HG03103 (cell line): Measurements from ENCODE around the gene GAMT.
A peak's percentile ranks its signal among the peaks of the same experiment; 100 is the strongest.

Experiments used
- ATAC-seq: cut with Tn5 transposase; IDR thresholded peaks from one replicate; pipeline ENCODE4 v1.9.1; 2021; ENCODE audit warnings: low read depth; ENCODE audit not compliant: unreplicated experiment

Gene GAMT

DNA sequence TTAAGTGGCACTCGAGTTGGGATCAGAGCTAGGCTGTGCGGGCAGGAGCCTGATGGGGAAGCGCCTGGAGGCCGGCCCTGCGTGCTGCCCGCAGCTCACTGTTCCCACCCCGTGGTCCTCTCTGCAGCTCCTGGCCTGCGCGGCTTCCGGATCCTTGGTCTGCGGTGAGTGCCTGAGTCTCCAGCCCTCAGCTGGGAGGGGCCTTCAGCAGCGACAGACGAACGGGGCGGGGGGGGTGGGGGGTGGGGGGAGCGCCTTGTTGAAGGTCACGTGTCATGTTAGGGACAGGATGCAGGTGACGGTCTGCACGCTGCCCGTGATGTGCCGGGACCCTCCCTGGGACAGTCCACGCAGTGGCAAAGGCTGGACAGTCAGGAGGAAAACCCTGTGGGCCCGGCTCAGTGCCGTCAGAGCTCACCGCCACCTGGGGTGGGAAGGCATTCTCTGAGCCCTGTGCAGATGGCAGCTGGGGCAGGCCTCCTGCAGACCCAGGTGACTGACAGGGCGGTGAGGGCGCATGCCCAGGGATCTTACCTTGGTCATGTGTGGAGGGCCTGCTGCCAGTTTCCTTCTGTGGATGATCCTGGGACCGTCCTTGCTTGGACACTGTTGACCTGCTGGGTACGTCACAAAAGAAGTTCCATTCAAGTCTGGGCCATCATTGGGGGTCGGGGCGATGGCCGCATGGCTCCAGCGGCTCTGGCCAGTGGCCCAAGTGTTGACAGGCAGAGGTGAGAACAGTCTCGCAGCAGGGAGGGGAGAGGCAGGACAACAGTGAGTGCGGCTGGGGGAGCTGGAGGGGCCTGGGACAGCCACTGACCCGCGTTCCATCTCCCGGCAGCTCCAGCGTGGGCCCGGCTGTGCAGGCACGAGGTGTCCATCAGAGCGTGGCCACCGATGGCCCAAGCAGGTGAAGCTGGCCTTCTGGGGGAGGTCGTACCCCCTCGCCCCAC lies 13.4 kb downstream of the GAMT start:
- ATAC-seq = no peak

- ATAC-seq = no peak
Observed at GRCh38 chr19:1386945-1387683, 14.2 kb downstream of the GAMT start.

DNA sequence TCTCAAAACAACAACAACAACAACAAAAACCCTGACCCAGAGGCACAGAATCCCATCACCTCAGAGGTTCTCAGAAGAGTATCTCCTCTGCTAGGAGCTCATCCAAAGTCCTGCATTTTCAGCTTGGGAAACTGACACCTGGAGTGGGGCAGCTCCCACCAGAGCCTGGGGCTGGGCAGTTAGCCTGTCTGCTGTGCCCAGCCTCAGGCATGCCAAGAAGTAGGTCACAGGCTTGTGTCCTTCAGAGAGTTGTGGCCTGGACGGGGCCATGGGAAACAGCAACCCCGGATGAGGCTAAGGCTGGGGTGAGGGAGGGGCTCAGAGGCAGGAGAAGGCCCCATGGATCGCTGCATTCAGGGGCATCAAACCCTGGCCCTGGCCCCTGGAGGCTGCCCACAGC lies 15.5 kb downstream of the GAMT start:
- no peak for ATAC-seq

GRCh38 chr19:1384478-1385110 lies 16.7 kb downstream of the GAMT start:
- ATAC-seq = no peak

DNA sequence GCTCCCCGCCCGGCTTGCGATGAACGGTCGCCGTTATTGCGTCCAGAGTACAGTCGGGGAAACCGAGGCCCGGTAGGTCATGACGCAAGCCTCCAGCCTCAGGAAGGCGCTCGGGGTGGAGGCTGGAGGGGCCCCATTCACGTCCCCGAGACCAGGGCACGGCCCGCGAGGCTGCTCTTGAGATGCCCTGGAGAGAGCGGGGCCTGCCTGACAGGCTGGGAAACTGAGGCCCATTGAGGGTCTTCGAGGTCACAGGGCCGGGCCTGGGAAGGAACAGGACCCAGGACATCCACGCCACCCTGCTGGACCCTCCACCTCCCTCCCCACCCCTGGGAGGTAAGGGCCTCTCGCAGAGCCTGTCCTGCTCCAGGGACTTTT lies 17.3 kb downstream of the GAMT start:
- ATAC-seq = no peak

DNA sequence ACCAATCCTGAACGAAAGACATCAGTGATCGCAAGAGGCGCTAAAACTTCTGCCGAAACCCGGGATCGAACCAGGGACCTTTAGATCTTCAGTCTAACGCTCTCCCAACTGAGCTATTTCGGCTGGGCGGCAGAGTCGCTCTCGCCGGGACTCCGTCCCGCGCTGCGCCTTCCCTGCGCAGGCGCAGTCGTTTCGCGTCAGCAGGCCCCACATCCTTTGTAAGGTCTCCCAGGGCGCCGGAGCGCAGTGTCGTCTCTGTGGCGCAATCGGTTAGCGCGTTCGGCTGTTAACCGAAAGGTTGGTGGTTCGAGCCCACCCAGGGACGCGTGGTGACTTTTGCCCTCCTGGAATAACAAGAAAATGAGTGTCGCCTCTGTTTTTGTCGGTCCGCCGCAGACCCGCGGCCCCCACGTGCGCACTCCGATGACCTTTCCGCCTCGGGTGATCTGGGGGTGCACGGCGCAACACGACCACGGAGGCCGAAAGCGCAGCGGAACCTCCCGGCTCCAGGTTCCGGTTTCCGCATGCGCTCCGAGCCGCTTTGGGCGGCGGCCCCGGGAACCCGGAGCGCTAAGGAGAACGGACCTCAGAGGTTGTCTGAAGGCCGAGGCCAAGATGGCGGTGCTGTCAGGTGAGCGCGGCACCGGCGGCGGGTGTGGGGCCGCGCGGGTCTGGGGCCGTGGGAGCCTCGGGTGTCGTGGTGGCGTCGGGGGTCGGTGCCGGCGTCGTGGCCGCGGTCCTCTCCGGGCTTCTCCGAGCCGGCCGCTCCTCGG lies 17.8 kb downstream of the GAMT start, which contains the start of gene NDUFS7:
Gene NDUFS7, plus strand, starts transcription at position 596 of the 773 bp plus-strand sequence. Its CDS starts 20 bp downstream, at position 616.
- peak; percentile 67 for ATAC-seq

DNA sequence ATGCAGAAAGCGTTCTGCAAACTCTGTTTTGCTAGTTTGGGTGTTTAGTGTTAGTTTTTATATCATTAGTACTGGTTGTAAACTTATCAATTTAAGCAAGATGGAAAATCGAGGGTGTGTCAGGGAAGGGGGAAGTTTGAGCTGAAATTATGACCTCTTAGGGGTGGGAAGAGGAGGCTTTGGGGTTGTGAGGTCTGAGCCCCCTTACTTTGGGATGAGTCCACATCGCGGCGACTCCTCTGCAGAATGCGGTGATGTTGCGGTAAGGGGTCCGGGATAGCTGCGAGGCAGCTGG lies 18.4 kb downstream of the GAMT start:
- no peak for ATAC-seq

DNA sequence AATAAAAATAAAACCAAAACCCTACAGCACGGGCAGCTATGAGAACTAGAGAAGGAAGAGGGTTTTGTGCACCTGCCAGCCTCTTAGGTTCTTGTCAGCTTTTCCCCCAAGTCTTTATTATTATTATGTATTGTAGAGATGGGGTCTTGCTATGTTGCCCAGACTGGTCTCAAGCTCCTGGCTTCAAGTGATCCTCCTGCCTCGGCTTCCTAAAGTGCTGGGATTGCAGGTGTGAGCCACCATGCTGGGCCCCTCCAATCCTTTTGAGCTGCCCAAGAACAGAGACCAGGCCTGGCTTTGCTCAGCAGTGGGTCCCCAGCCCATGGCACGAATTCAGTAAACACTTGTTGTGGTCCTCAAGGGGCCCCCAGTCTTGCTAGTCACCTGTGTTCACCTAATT lies 19.1 kb downstream of the GAMT start:
- no peak for ATAC-seq

DNA sequence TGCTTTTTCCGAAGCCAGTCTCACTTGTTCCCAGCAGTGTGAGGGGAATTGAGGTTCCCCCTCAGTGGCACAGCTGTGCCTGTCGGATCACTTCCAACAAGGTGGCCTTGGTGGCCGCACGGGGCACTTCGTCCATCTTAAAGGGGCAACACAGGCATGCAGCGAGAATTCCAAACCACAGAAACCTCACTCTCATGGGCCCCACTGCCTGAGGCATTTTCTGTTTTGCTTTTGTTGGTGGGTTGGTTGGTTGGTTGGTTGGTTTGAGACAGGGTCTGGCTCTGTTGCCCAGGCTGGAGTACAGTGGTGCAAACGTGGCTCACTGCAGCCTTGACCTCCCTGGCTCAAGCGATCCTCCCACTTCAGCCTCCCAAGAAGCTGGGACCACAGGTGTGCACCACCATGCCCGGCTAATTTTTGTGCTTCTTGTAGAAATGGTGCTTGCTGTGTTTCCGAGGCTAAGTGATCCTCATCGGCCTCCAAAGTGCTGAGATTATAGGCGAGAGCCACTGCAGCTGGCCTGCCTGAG lies 21.3 kb downstream of the GAMT start:
- no peak for ATAC-seq

- no peak for ATAC-seq
Observed at GRCh38 chr19:1379126-1379905, 22.0 kb downstream of the GAMT start.

DNA sequence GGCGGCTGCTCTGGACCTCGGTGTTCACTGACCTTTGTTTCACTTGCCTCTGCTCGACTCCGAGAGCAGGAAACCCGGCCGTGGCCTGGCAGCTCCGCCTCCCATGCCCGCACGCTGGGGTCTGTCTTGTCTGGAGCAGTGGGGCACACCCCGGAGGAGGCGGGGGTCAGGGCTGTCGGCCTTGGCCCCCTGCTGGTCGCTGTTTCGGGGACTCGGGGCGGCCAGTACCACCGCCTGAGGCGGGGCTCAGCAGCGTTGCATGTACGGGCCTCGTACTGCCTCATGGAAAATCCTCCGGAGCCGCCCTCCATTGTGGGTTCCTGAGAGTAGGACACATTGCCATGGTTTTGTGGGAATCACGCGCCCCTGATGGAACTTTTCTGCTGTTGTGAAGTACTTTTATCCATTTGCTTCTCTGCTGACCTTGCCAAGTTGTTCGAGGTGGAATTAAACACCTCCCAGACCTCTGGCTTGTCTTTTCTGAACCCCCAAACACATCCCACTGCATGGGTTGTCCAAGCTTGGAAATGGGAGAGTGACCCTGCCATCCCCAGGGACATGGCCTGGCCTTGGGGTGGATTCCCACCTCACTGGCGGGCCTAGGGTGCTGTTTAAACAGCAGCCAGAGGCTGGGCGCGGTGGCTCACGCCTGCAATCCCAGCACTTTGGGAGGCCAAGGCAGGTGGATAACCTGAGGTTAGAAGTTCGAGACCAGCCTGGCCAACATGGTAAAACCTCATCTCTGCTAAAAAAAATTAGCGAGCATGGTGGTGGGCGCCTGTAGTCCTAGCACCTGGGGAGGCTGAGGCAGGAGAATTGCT lies 23.2 kb downstream of the GAMT start:
- ATAC-seq = no peak

GRCh38 chr19:1377176-1377964 lies 24.0 kb downstream of the GAMT start:
- ATAC-seq = no peak

DNA sequence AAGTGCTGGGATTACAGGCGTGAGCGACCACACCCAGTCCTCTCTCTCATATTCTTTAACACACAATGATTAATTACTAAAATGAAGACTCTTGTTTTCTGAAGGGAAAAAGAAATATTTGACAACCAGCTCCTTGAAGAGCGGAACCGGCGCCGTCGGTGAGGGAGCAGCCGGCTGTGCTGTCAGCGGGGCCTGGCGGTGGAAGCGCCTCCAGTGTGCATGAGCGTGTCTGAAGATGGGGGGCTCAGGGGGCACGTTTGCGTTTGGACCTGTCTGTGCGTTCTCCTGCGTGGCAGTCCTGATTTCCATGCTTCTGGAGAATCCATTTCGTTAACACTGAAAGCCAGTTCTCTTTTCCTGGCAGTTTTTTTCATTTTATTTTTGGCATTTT lies 24.9 kb downstream of the GAMT start:
- no peak for ATAC-seq

GRCh38 chr19:1374250-1374577 lies 27.1 kb downstream of the GAMT start:
- no peak for ATAC-seq

DNA sequence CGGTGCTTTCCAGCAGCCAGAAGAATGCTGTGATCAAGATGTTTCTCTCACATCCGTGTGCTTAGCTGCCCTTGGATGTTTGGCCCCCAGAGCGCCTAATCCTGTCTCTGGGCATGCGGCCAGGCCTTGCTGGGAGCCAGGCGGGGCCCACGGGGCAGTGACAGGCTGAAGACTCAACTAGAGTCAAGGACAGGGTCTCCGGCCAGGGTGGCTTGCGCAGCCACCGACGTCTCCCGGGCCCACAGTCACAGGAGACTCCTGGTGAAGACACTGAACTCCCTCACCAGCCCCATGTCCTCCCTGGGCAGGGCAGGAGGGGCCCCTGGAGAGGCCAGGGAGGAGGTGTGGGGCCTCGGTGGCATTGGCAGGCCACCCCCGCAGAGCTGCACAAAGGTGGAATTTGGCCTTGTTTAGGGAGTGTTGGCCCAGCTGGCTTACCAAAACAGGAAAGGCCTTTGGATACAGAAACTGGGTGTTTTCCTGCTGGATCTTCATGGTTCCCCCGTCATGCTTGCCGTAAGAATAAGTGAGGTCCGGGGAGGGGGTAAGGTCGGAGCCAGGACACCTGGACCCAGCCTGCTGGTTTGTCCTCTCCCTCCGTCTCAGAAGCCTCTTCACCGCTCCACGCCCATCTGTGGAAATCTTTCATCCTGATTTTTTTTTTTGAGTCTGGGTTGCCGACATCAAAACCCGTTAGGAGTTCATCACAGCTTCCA lies 27.6 kb downstream of the GAMT start:
- ATAC-seq = no peak

DNA sequence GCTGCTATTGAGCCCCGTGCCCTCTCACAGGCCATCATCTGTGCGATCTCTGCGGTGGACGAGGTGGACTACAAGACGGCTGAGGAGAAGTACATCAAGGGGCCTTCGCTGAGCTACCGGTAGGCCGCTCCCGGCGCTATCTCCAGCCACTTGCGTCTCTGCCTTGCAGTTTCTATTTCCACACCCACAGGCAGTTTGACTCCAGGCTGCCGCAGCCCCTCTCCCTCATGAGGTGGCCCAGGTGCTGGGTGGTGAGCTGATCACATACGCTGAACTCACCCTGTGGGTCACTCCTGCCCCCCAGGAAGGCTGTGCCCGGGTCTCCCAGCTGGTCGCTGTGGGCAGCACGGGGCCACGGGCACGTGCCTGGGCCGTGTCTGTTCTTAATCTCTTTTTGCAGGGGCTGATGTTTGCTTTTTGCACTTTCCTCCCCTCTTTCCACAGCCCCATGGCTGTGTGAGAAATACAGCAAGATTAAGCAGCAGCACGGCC lies 28.3 kb downstream of the GAMT start:
- ATAC-seq = no peak

DNA sequence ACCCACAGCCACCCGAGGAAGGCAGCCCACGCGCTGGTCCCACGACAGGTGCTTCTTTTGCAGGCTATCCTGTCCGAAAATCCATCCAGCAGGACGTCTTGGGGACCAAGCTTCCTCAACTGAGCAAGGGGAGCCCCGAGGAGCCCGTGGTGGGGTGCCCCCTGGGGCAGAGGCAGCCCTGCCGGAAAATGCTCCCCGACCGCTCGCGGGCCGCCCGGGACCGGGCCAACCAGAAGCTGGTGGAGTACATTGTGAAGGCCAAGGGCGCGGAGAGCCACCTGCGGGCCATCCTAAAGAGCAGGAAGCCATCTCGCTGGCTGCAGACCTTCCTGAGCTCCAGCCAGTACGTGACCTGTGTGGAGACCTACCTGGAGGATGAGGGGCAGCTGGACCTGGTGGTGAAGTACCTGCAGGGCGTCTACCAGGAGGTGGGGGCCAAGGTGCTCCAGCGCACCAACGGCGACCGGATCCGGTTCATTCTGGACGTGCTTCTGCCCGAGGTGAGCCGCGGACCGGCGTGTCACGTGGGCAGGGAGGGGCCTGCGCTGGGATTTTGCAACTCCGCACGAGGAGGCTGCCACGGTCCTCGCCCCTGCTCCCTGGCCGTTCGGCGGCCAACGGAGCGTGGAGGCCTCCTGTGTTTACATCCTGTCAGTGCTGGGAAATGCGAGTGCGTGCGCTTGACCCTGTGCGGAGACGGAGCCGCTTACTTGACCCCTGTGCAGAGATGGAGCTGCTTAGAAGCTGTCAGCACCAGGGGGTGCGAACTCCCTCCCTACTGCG lies 30.6 kb downstream of the GAMT start:
- ATAC-seq = no peak
